H1 (cell line): ENCODE measurements around the gene PIK3R5.

ENCODE experiments used
- CREB1 ChIP-seq: IDR thresholded peaks from 2 replicates; pipeline ENCODE4 v1.6.1; 2012; ENCODE audit warnings: inconsistent platforms
- CTCF ChIP-seq, 3 experiments: IDR thresholded peaks; 1 replicate in 2 of 3; 2 replicates in 1 of 3; pipeline versions ENCODE4 v1.5.1 to v1.6.1; 2011; ENCODE audit warnings: low read length in 3 of 3, mild to moderate bottlenecking in 3 of 3, inconsistent platforms in 2 of 3, low read depth in 1 of 3, moderate library complexity in 1 of 3; ENCODE audit not compliant: insufficient read depth in 1 of 3; ENCODE audit errors: control extremely low read depth in 1 of 3
- EZH2 ChIP-seq: fragments of 200-600 bp; sonication (generic); IDR thresholded peaks from 2 replicates; pipeline ENCODE4 v1.7.1; 2012; ENCODE audit warnings: low read depth, mild to moderate bottlenecking, moderate library complexity, low read length, inconsistent platforms; ENCODE audit not compliant: severe bottlenecking
- GABPA ChIP-seq: IDR thresholded peaks from 2 replicates; pipeline ENCODE4 v1.6.1; 2011; ENCODE audit warnings: mild to moderate bottlenecking, low read length, moderate library complexity, borderline replicate concordance; ENCODE audit not compliant: insufficient read depth
- JUN ChIP-seq: IDR thresholded peaks from 2 replicates; pipeline ENCODE4 v1.6.1; 2011; ENCODE audit warnings: low read depth, mild to moderate bottlenecking, improper control_type of control experiment, low read length
- POLR2A ChIP-seq, 2 experiments: IDR thresholded peaks; 1 replicate in 1 of 2; 2 replicates in 1 of 2; pipeline ENCODE4 v1.6.1; 2011; ENCODE audit warnings: low read depth in 2 of 2, low read length in 2 of 2, mild to moderate bottlenecking in 2 of 2; ENCODE audit errors: control extremely low read depth in 1 of 2
- RNF2 ChIP-seq: fragments of 200-900, 300-1000 bp; sonication (generic); IDR thresholded peaks from 2 replicates; pipeline ENCODE4 v1.7.1; 2016; ENCODE audit warnings: borderline replicate concordance, low read depth, mild to moderate bottlenecking, antibody characterized with exemption, low read length; ENCODE audit not compliant: poor library complexity, severe bottlenecking; ENCODE audit errors: missing control alignments
- SIX5 ChIP-seq: IDR thresholded peaks from 2 replicates; pipeline ENCODE4 v1.6.1; 2011; ENCODE audit warnings: mild to moderate bottlenecking, low read depth, low read length
- SP1 ChIP-seq: IDR thresholded peaks from 2 replicates; pipeline ENCODE4 v1.6.1; 2011; ENCODE audit warnings: low read depth, low read length

DNA sequence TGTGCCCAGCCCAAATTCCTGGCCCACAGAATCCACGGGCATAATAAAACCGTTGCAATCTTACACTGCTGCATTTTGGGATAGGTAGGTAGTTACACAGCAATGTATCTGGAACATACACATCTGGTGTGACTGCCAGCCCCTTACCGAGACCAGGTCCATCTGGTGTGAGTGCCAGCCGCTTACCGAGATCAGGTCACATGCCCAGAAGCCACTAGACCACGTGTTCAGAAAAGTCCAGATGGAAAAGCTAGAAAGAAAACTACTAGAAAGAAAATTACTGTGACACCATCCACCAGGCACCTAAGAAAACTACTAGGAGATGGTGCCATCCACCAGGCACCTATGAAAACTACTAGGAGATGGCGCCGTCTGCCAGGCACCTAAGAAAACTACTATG lies 19.4 kb downstream of the PIK3R5 start:
- no peak for TF ChIP-seq POLR2A (IDR thresholded peaks at IDR 0.05; ENCODE audit: control extremely low read depth in 1 of 2, low read depth in 2 of 2, low read length in 2 of 2)
- TF ChIP-seq CTCF (IDR thresholded peaks at IDR 0.05; ENCODE audit: control extremely low read depth in 1 of 3, insufficient read depth in 1 of 3, low read depth in 1 of 3, low read length in 3 of 3) = no peak
- TF ChIP-seq SIX5 = no peak
- no peak for TF ChIP-seq EZH2
- TF ChIP-seq RNF2 = no peak
- TF ChIP-seq CREB1 = no peak
- no peak for TF ChIP-seq JUN
- TF ChIP-seq SP1 = no peak
- no peak for TF ChIP-seq GABPA
